Lower leg skin (tissue), 4 donors: ENCODE measurements around the gene BAHCC1. TPM values are rescaled to one million over a fixed set of nuclear protein-coding genes. Genes with fewer than 3 reads are reported as not detected.

Experiments used
- DNase-seq, 2 donors: peaks; one replicate each; pipeline ENCODE4 v3.0.0-alpha.2; 2019; ENCODE audit warnings: low spot score in 2 of 2
- H3K4me3 ChIP-seq: fragments of 200-600 bp; sonication (generic); 2 replicates; pipeline ENCODE4 v1.5.1; 2017; ENCODE audit warnings: mild to moderate bottlenecking, low read depth; ENCODE audit not compliant: poor library complexity, severe bottlenecking
- CTCF ChIP-seq, 3 donors: fragments of 450-650 bp; IDR thresholded peaks; one replicate each; pipeline ENCODE4 v1.5.1; 2016; ENCODE audit warnings: antibody characterized with exemption in 3 of 3, mild to moderate bottlenecking in 3 of 3, moderate library complexity in 2 of 3
- POLR2A ChIP-seq, 2 donors: fragments of 450-650 bp; IDR thresholded peaks; one replicate each; pipeline ENCODE4 v1.6.1; 2016 to 2017; ENCODE audit warnings: antibody characterized with exemption in 2 of 2, mild to moderate bottlenecking in 1 of 2, moderate library complexity in 1 of 2
- WGBS, 2 donors: methylation state at CpG; one replicate each; pipeline ENCODE4 v1.1.5; 2018; 5-methylcytosine and 5-hydroxymethylcytosine counted together
- intact Hi-C: fragments of 100-400 bp; cut with DNase I; formaldehyde crosslinking; loops from one replicate; pipeline ENCODE4 v1.15.0; 2023; ENCODE audit warnings: low total_unique reads
- total RNA-seq, 4 donors: library from RNA; depleted of rRNA; stranded (reverse); fragments of >200 nt; gene quantifications; one replicate each; pipeline ENCODE4 v1.1.0, GENCODE V29; 2016

The BAHCC1 gene
- total RNA-seq, 4 donors from 2014 or later, result 4.1 to 14.2 (median 10.0) TPM

- intact Hi-C loops, result no loop called here
Observed at GRCh38 chr17:81414756-81415516, 19.7 kb downstream of the BAHCC1 start.

GRCh38 chr17:81415681-81416080, 20.4 kb downstream of the BAHCC1 start:
- 92 to 98% methylated on average over 15 of the region's 15 CpGs for WGBS, 2 donors
- intact Hi-C loops, result no loop called here
- no peak overlapping the region for H3K4me3 ChIP-seq
- DNase-seq, result no peak
- no peak for TF ChIP-seq POLR2A (IDR thresholded peaks at IDR 0.05)
- TF ChIP-seq CTCF (IDR thresholded peaks at IDR 0.05), result no peak

More at GRCh38 chr17:81414756-81415516, 19.7 kb downstream of the BAHCC1 start:
- DNase-seq, result no peak
- 85 to 89% methylated on average over 41 of the region's 41 CpGs for WGBS, 2 donors
- H3K4me3 ChIP-seq, result no peak overlapping the region
- TF ChIP-seq CTCF (IDR thresholded peaks at IDR 0.05), result no peak
- no peak for TF ChIP-seq POLR2A (IDR thresholded peaks at IDR 0.05)

GRCh38 chr17:81416612-81417011, 21.4 kb downstream of the BAHCC1 start:
- 45 to 58% methylated on average over 6 to 10 of the region's 10 CpGs for WGBS, 2 donors
- no peak for DNase-seq
- intact Hi-C loops, result no loop called here
- H3K4me3 ChIP-seq, result no peak overlapping the region
- no peak for TF ChIP-seq CTCF (IDR thresholded peaks at IDR 0.05)
- no peak for TF ChIP-seq POLR2A (IDR thresholded peaks at IDR 0.05)

GRCh38 chr17:81417049-81417878, 22.0 kb downstream of the BAHCC1 start:
- 34 to 40% methylated on average over 27 to 29 of the region's 38 CpGs for WGBS, 2 donors
- TF ChIP-seq CTCF (IDR thresholded peaks at IDR 0.05) (no peak), POLR2A (IDR thresholded peaks at IDR 0.05) (no peak)
- intact Hi-C loops, result no loop called here
- no peak overlapping the region for H3K4me3 ChIP-seq
- DNase-seq, result peak in 1 of 2 donors; percentile 94

GRCh38 chr17:81417879-81418709, 22.8 kb downstream of the BAHCC1 start:
- intact Hi-C loops, result no loop called here
- peak in 1 of 2 donors; percentile 87 for DNase-seq
- TF ChIP-seq CTCF (IDR thresholded peaks at IDR 0.05), result no peak
- TF ChIP-seq POLR2A (IDR thresholded peaks at IDR 0.05), result no peak
- 42 to 60% methylated on average over 18 to 20 of the region's 23 CpGs for WGBS, 2 donors
- H3K4me3 ChIP-seq, result no peak overlapping the region
